Hepatocyte (in vitro differentiated cells): Measurements from ENCODE around the gene ARHGAP12. TPM values are rescaled to one million over a fixed set of nuclear protein-coding genes. Genes with fewer than 3 reads are reported as not detected.
A peak's percentile ranks its signal among the peaks of the same experiment; 100 is the strongest.

Experiments
- DNase-seq: peaks from one replicate; pipeline ENCODE4 v3.0.0-alpha.2; 2016; ENCODE audit warnings: low spot score
- H2AFZ ChIP-seq: fragments of 200-600 bp; sonication (generic); 2 replicates; pipeline ENCODE4 v1.6.0; 2016; ENCODE audit warnings: antibody characterized with exemption, mild to moderate bottlenecking
- H3K27ac ChIP-seq: fragments of 200-600 bp; sonication (generic); 2 replicates; pipeline ENCODE4 v1.5.1; 2016; ENCODE audit warnings: mild to moderate bottlenecking
- H3K27me3 ChIP-seq: fragments of 200-600 bp; sonication (generic); 2 replicates; pipeline ENCODE4 v1.6.1; 2016
- H3K36me3 ChIP-seq: fragments of 200-600 bp; sonication (generic); replicated peaks from 2 replicates; pipeline ENCODE4 v1.5.1; 2016; ENCODE audit warnings: low read depth; ENCODE audit not compliant: insufficient read depth
- H3K4me1 ChIP-seq: fragments of 200-600 bp; sonication (generic); 2 replicates; pipeline ENCODE4 v1.5.1; 2016; ENCODE audit warnings: mild to moderate bottlenecking, moderate library complexity; ENCODE audit not compliant: insufficient read depth
- H3K4me2 ChIP-seq: fragments of 200-600 bp; sonication (generic); 2 replicates; pipeline ENCODE4 v1.6.0; 2016
- H3K4me3 ChIP-seq: fragments of 200-600 bp; sonication (generic); 2 replicates; pipeline ENCODE4 v1.5.1; 2016; ENCODE audit warnings: mild to moderate bottlenecking
- H3K79me2 ChIP-seq: fragments of 200-600 bp; sonication (generic); 2 replicates; pipeline ENCODE4 v1.6.0; 2017; ENCODE audit warnings: mild to moderate bottlenecking
- H3K9me2 ChIP-seq: fragments of 200-600 bp; sonication (generic); replicated peaks from 2 replicates; pipeline ENCODE4 v1.6.0; 2017; ENCODE audit warnings: mild to moderate bottlenecking; ENCODE audit not compliant: insufficient read depth
- H3K9me3 ChIP-seq: fragments of 200-600 bp; sonication (generic); 2 replicates; pipeline ENCODE4 v1.5.1; 2016; ENCODE audit warnings: low read depth, mild to moderate bottlenecking
- H4K20me1 ChIP-seq: fragments of 200-600 bp; sonication (generic); 2 replicates; pipeline ENCODE4 v1.6.0; 2016; ENCODE audit warnings: mild to moderate bottlenecking; ENCODE audit not compliant: insufficient read depth, poor library complexity, severe bottlenecking
- CTCF ChIP-seq: fragments of 200-600 bp; sonication (generic); IDR thresholded peaks from 2 replicates; pipeline ENCODE4 v1.5.1; 2016; ENCODE audit warnings: antibody characterized with exemption, mild to moderate bottlenecking; ENCODE audit not compliant: poor library complexity
- EZH2 ChIP-seq: fragments of 200-600 bp; sonication (generic); IDR thresholded peaks from 2 replicates; pipeline ENCODE4 v1.6.1; 2016; ENCODE audit warnings: antibody characterized with exemption, mild to moderate bottlenecking, borderline replicate concordance
- EZH2phosphoT487 ChIP-seq: fragments of 200-600 bp; sonication (generic); IDR thresholded peaks from one replicate; pipeline ENCODE4 v1.6.1; 2018; ENCODE audit warnings: antibody characterized with exemption, mild to moderate bottlenecking, low read depth, moderate library complexity; ENCODE audit not compliant: unreplicated experiment, severe bottlenecking
- WGBS: methylation state at CpG from one replicate; pipeline ENCODE4 v1.1.6; 2016; ENCODE audit warnings: low lambda C conversion rate; ENCODE audit errors: missing lambda C conversion rate; 5-methylcytosine and 5-hydroxymethylcytosine counted together
- polyA plus RNA-seq: library from polyadenylated mRNA; unstranded; fragments of >200 nt; fragmentation: Nextera tagmentation; extraction: Ambion mirVana; gene quantifications from 2 replicates; pipeline ENCODE4 v1.2.1, GENCODE V29; 2016
- total RNA-seq: library from RNA; depleted of rRNA; stranded (reverse); fragments of >200 nt; gene quantifications from 2 replicates; pipeline ENCODE4 v1.2.3, GENCODE V29; 2014

Gene ARHGAP12
- total and polyA plus RNA-seq, 2 experiments from 2014 or later, result 16.4 to 55.6 TPM

- WGBS, result 63% methylated on average over 5 of the region's 5 CpGs
- no peak for DNase-seq
- Histone ChIP-seq H3K79me2 (peaks cover 8% of the 10 kb centered on the region), H3K27ac (peak overlapping the region; percentile 39), H3K9me2 (no peaks in the 10 kb centered on the region), H3K27me3 (no peaks in the 10 kb centered on the region), H3K4me1 (peaks cover 8% of the 10 kb centered on the region), H3K4me2 (peak overlapping the region; percentile 29), H4K20me1 (no peaks in the 10 kb centered on the region), H3K36me3 (no peaks in the 10 kb centered on the region), H2AFZ (peak overlapping the region; percentile 23), H3K4me3 (no peak overlapping the region), H3K9me3 (no peaks in the 10 kb centered on the region)
- no peak for TF ChIP-seq EZH2phosphoT487
- TF ChIP-seq CTCF, result no peak
- no peak for TF ChIP-seq EZH2
Measured at GRCh38 chr10:31936933-31937332, 8.3 kb upstream of the ARHGAP12 start.

GRCh38 chr10:31936086-31936485 is 7.5 kb upstream of the ARHGAP12 start:
- WGBS, result 89% methylated on average over 1 of the region's 1 CpG
- Histone ChIP-seq H3K4me2 (no peak overlapping the region), H3K27ac (no peak overlapping the region), H3K9me3 (no peaks in the 10 kb centered on the region), H3K79me2 (peaks cover 8% of the 10 kb centered on the region), H3K27me3 (no peaks in the 10 kb centered on the region), H3K4me1 (peaks cover 4% of the 10 kb centered on the region), H2AFZ (no peak overlapping the region), H4K20me1 (no peaks in the 10 kb centered on the region), H3K36me3 (no peaks in the 10 kb centered on the region), H3K9me2 (no peaks in the 10 kb centered on the region), H3K4me3 (no peak overlapping the region)
- TF ChIP-seq EZH2, result no peak
- no peak for TF ChIP-seq EZH2phosphoT487
- TF ChIP-seq CTCF, result no peak
- DNase-seq, result no peak

- Histone ChIP-seq H3K9me3 (no peaks in the 10 kb centered on the region), H3K27ac (no peak overlapping the region), H3K27me3 (no peaks in the 10 kb centered on the region), H3K36me3 (no peaks in the 10 kb centered on the region), H3K79me2 (peaks cover 8% of the 10 kb centered on the region), H3K4me1 (peaks cover 4% of the 10 kb centered on the region), H2AFZ (no peak overlapping the region), H3K4me3 (no peak overlapping the region), H4K20me1 (no peaks in the 10 kb centered on the region), H3K4me2 (no peak overlapping the region), H3K9me2 (no peaks in the 10 kb centered on the region)
- WGBS, result 72% methylated on average over 4 of the region's 4 CpGs
- DNase-seq, result no peak
- TF ChIP-seq EZH2 (no peak), CTCF (no peak), EZH2phosphoT487 (no peak)
Measured at GRCh38 chr10:31935678-31936077, 7.0 kb upstream of the ARHGAP12 start.

- H3K36me3 ChIP-seq, result no peaks in the 10 kb centered on the region
Measured at GRCh38 chr10:31932838-31933237, 4.2 kb upstream of the ARHGAP12 start.

More at GRCh38 chr10:31932838-31933237, 4.2 kb upstream of the ARHGAP12 start:
- TF ChIP-seq EZH2phosphoT487 (no peak), CTCF (no peak), EZH2 (no peak)
- Histone ChIP-seq H3K79me2 (peaks cover 10% of the 10 kb centered on the region), H4K20me1 (no peaks in the 10 kb centered on the region), H2AFZ (no peak overlapping the region), H3K4me2 (no peak overlapping the region), H3K27me3 (no peaks in the 10 kb centered on the region), H3K9me2 (no peaks in the 10 kb centered on the region), H3K27ac (no peak overlapping the region), H3K4me1 (peaks cover 11% of the 10 kb centered on the region), H3K4me3 (no peak overlapping the region), H3K9me3 (no peaks in the 10 kb centered on the region)
- no peak for DNase-seq
